HG03196 (cell line): ENCODE results near the gene HNRNPA1.
"Not testable (repeated sequence)": the region's sequence is repeated elsewhere in the genome, so short reads cannot be mapped to it uniquely, and the experiment has no call there.

ENCODE experiments used
- ATAC-seq: cut with Tn5 transposase; IDR thresholded peaks from one replicate; pipeline ENCODE4 v1.9.1; 2021; ENCODE audit not compliant: unreplicated experiment

The HNRNPA1 gene

GRCh38 chr12:54280468-54281260 is at the start of gene HNRNPA1:
Gene HNRNPA1, plus strand, starts transcription at chr12:54280726. Its CDS starts 82 bp downstream, at chr12:54280808.
- peak; percentile 87 for ATAC-seq

GRCh38 chr12:54231269-54231668 is 49.3 kb upstream of the HNRNPA1 start:
- not testable (repeated sequence) for ATAC-seq

GRCh38 chr12:54232790-54233189 is 47.7 kb upstream of the HNRNPA1 start:
- ATAC-seq: no peak

- no peak for ATAC-seq
Observed at GRCh38 chr12:54238531-54238930, 42.0 kb upstream of the HNRNPA1 start.

- no peak for ATAC-seq
Observed at GRCh38 chr12:54239620-54240019, 40.9 kb upstream of the HNRNPA1 start.

- no peak for ATAC-seq
Observed at GRCh38 chr12:54240129-54240528, 40.4 kb upstream of the HNRNPA1 start.

- no peak for ATAC-seq
Observed at GRCh38 chr12:54240971-54241588, 39.4 kb upstream of the HNRNPA1 start.

GRCh38 chr12:54246011-54246641 is 34.4 kb upstream of the HNRNPA1 start:
- ATAC-seq: no peak

GRCh38 chr12:54249489-54249888 is 31.0 kb upstream of the HNRNPA1 start:
- ATAC-seq: no peak

- no peak for ATAC-seq
Observed at GRCh38 chr12:54251667-54252284, 28.8 kb upstream of the HNRNPA1 start.

- no peak for ATAC-seq
Observed at GRCh38 chr12:54253240-54253639, 27.3 kb upstream of the HNRNPA1 start.

GRCh38 chr12:54257332-54257731 is 23.2 kb upstream of the HNRNPA1 start:
- no peak for ATAC-seq

- no peak for ATAC-seq
Observed at GRCh38 chr12:54258201-54258681, 22.3 kb upstream of the HNRNPA1 start.

- peak; percentile 79 for ATAC-seq
Observed at GRCh38 chr12:54259194-54260011, 21.1 kb upstream of the HNRNPA1 start.

GRCh38 chr12:54261815-54262402 is 18.6 kb upstream of the HNRNPA1 start:
- ATAC-seq: no peak

GRCh38 chr12:54262403-54262925 is 18.1 kb upstream of the HNRNPA1 start:
- ATAC-seq: no peak

- no peak for ATAC-seq
Observed at GRCh38 chr12:54265364-54265812, 15.1 kb upstream of the HNRNPA1 start.

GRCh38 chr12:54266852-54267251 is 13.7 kb upstream of the HNRNPA1 start:
- ATAC-seq: no peak

GRCh38 chr12:54270345-54270744 is 10.2 kb upstream of the HNRNPA1 start:
- ATAC-seq: no peak

- ATAC-seq: no peak
Observed at GRCh38 chr12:54272214-54272613, 8.3 kb upstream of the HNRNPA1 start.
